IMR-90 (cell line): ENCODE data around the gene SEMA4D. TPM values are rescaled to one million over a fixed set of nuclear protein-coding genes. Genes with fewer than 3 reads are reported as not detected.

Experiments used
- ATAC-seq: fragments of 200-7000 bp; cut with Tn5 transposase; 2 replicates; pipeline ENCODE4 v1.9.1; 2020; ENCODE audit warnings: low read depth, mild to moderate bottlenecking, moderate library complexity
- BruUV-seq: library from RNA; stranded (reverse); fragments of 400-500 nt; replicated peaks from 2 replicates; lab custom pipeline; 2021; lab: Mats Ljungman, UMichigan
- CTCF ChIA-PET: fragments of 300-600 bp; formaldehyde crosslinking; extraction: SDS; loops from one replicate; lab custom pipeline; 2021; ENCODE audit warnings: antibody characterized with exemption; lab: Yijun Ruan, JAX
- POLR2A ChIA-PET: fragments of 300-600 bp; sonication (Branson Sonifier 250); formaldehyde crosslinking; loops from one replicate; lab custom pipeline; 2022; ENCODE audit warnings: antibody characterized with exemption; ENCODE audit not compliant: unreplicated experiment; lab: Charles Lee
- DNase-seq: peaks from one replicate; pipeline ENCODE4 v3.0.0; 2013
- H2AFZ ChIP-seq: replicated peaks from 2 replicates; pipeline ENCODE3; 2013; ENCODE audit warnings: low read length, mild to moderate bottlenecking; ENCODE audit not compliant: poor library complexity
- H2AK5ac ChIP-seq: 2 replicates; pipeline ENCODE4 v1.6.1; 2013; ENCODE audit warnings: low read depth, low read length, inconsistent platforms
- H2AK9ac ChIP-seq: replicated peaks from 2 replicates; pipeline ENCODE3; 2013; ENCODE audit warnings: mild to moderate bottlenecking, low read depth, low read length, moderate library complexity; ENCODE audit not compliant: poor library complexity
- H2BK120ac ChIP-seq: 2 replicates; pipeline ENCODE4 v1.6.1; 2013; ENCODE audit warnings: low read depth, low read length, inconsistent platforms
- H2BK15ac ChIP-seq: 3 replicates; pipeline ENCODE4 v1.6.1; 2013; ENCODE audit warnings: low read depth, low read length, inconsistent platforms
- H2BK20ac ChIP-seq: 2 replicates; pipeline ENCODE4 v1.6.1; 2013; ENCODE audit warnings: low read depth, mild to moderate bottlenecking, inconsistent platforms, low read length, moderate library complexity
- H2BK5ac ChIP-seq: 2 replicates; pipeline ENCODE4 v1.6.1; 2013; ENCODE audit warnings: mild to moderate bottlenecking, low read depth, low read length, inconsistent platforms; ENCODE audit not compliant: poor library complexity, severe bottlenecking
- H3K14ac ChIP-seq: replicated peaks from 2 replicates; pipeline ENCODE4 v1.6.1; 2013; ENCODE audit warnings: low read depth, low read length, inconsistent platforms
- H3K18ac ChIP-seq: 2 replicates; pipeline ENCODE4 v1.6.1; 2013; ENCODE audit warnings: low read depth, low read length, control low read depth
- H3K23ac ChIP-seq: 2 replicates; pipeline ENCODE4 v1.6.1; 2013; ENCODE audit warnings: low read depth, low read length, inconsistent platforms
- H3K27ac ChIP-seq: 2 replicates; pipeline ENCODE4 v1.5.1; 2013; ENCODE audit warnings: mild to moderate bottlenecking, control low read depth, low read length; ENCODE audit not compliant: insufficient read depth
- H3K27me3 ChIP-seq: 2 replicates; pipeline ENCODE4 v1.6.1; 2013; ENCODE audit warnings: low read length; ENCODE audit not compliant: control insufficient read depth, insufficient read depth
- H3K36me3 ChIP-seq: 2 replicates; pipeline ENCODE4 v1.6.1; 2013; ENCODE audit warnings: low read length, mixed read lengths; ENCODE audit not compliant: control insufficient read depth, insufficient read depth
- H3K4ac ChIP-seq: 2 replicates; pipeline ENCODE4 v1.6.1; 2013; ENCODE audit warnings: low read depth, low read length, inconsistent platforms
- H3K4me1 ChIP-seq: 2 replicates; pipeline ENCODE4 v1.6.1; 2013; ENCODE audit warnings: low read length, mixed read lengths; ENCODE audit not compliant: control insufficient read depth, insufficient read depth
- H3K4me2 ChIP-seq: 2 replicates; pipeline ENCODE4 v1.6.1; 2013; ENCODE audit warnings: low read depth, mild to moderate bottlenecking, control low read depth, low read length, moderate library complexity
- H3K4me3 ChIP-seq: 2 replicates; pipeline ENCODE4 v1.5.1; 2013; ENCODE audit warnings: low read depth, mild to moderate bottlenecking, control low read depth, low read length, moderate library complexity; ENCODE audit not compliant: insufficient read depth
- H3K56ac ChIP-seq: 2 replicates; pipeline ENCODE4 v1.6.1; 2013; ENCODE audit warnings: low read length, inconsistent platforms; ENCODE audit not compliant: insufficient read depth; ENCODE audit errors: extremely low read depth
- H3K79me1 ChIP-seq, 2 experiments: 2 replicates each; pipeline ENCODE4 v1.6.1; 2013; ENCODE audit warnings: low read length in 2 of 2, inconsistent platforms in 1 of 2, low read depth in 1 of 2
- H3K9ac ChIP-seq: 2 replicates; pipeline ENCODE4 v1.6.1; 2013; ENCODE audit warnings: low read depth, low read length, control low read depth
- H3K9me1 ChIP-seq: 2 replicates; pipeline ENCODE4 v1.6.1; 2013; ENCODE audit warnings: low read length, inconsistent platforms; ENCODE audit not compliant: insufficient read depth
- H3K9me3 ChIP-seq: 2 replicates; pipeline ENCODE4 v1.6.1; 2013; ENCODE audit warnings: low read length; ENCODE audit not compliant: control insufficient read depth, insufficient read depth
- H4K20me1 ChIP-seq: 2 replicates; pipeline ENCODE4 v1.6.1; 2013; ENCODE audit warnings: low read length, inconsistent platforms; ENCODE audit not compliant: insufficient read depth
- H4K5ac ChIP-seq: 2 replicates; pipeline ENCODE4 v1.6.1; 2013; ENCODE audit warnings: mild to moderate bottlenecking, low read depth, low read length, control low read depth
- H4K8ac ChIP-seq, 2 experiments: 2 replicates each; pipeline ENCODE4 v1.6.1; 2013; ENCODE audit warnings: low read depth in 2 of 2, low read length in 2 of 2, control low read depth in 1 of 2, inconsistent platforms in 1 of 2
- H4K91ac ChIP-seq: 2 replicates; pipeline ENCODE4 v1.6.1; 2013; ENCODE audit warnings: low read depth, low read length, inconsistent platforms; ENCODE audit not compliant: insufficient read depth
- CHD1 ChIP-seq: IDR thresholded peaks from 2 replicates; pipeline ENCODE4 v1.6.1; 2012; ENCODE audit warnings: low read depth, low read length, improper control_type of control experiment
- MAFK ChIP-seq: IDR thresholded peaks from 2 replicates; pipeline ENCODE4 v1.6.1; 2012; ENCODE audit warnings: low read depth, low read length, improper control_type of control experiment
- MAZ ChIP-seq: IDR thresholded peaks from 2 replicates; pipeline ENCODE4 v1.6.1; 2012; ENCODE audit warnings: low read depth, mild to moderate bottlenecking, low read length, improper control_type of control experiment, moderate library complexity, borderline replicate concordance
- MXI1 ChIP-seq: IDR thresholded peaks from 2 replicates; pipeline ENCODE4 v1.6.1; 2012; ENCODE audit warnings: low read depth, mild to moderate bottlenecking, low read length, moderate library complexity, borderline replicate concordance
- NFE2L2 ChIP-seq: fragments of 150-350 bp; IDR thresholded peaks from 2 replicates; pipeline ENCODE4 v1.6.1; 2016; ENCODE audit warnings: low read depth, mild to moderate bottlenecking, low read length
- RAD21 ChIP-seq: IDR thresholded peaks from 2 replicates; pipeline ENCODE4 v1.6.1; 2012; ENCODE audit warnings: low read length, improper control_type of control experiment
- USF2 ChIP-seq: fragments of 150-350 bp; IDR thresholded peaks from 2 replicates; pipeline ENCODE4 v1.6.1; 2017; ENCODE audit warnings: mild to moderate bottlenecking, antibody characterized with exemption, low read length, low read depth
- WGBS, 2 experiments: methylation state at CpG; one replicate each; pipeline versions ENCODE4 v1.1.5 to v1.1.7; 2013; ENCODE audit warnings: missing lambda C conversion rate in 2 of 2; ENCODE audit not compliant: insufficient read length in 1 of 2; ENCODE audit errors: extremely low coverage in 2 of 2; 5-methylcytosine and 5-hydroxymethylcytosine counted together
- dilution Hi-C: fragments of 300-500 bp; cut with HindIII; formaldehyde crosslinking; loops from one replicate; pipeline ENCODE4 v1.14.3; 2018; ENCODE audit warnings: low sequenced_read_pairs; ENCODE audit not compliant: unreplicated experiment
- in situ Hi-C: fragments of 300-500 bp; cut with MboI; formaldehyde crosslinking; loops from 3 replicates; pipeline ENCODE4 v1.14.3; 2019; ENCODE audit warnings: low sequenced_read_pairs, inconsistent platforms, mixed read lengths
- intact Hi-C: fragments of 100-400 bp; cut with micrococcal nuclease; formaldehyde crosslinking; loops from 2 replicates; pipeline ENCODE4 v1.10.0; 2022
- polyA plus RNA-seq, 3 experiments: library from polyadenylated mRNA; depleted of rRNA; stranded (reverse); fragments of >200 nt; gene quantifications; 2 replicates each; pipeline ENCODE4 v1.2.3, GENCODE V29; 2012; ENCODE audit warnings: low replicate concordance in 1 of 3
- total RNA-seq: library from RNA; depleted of rRNA; stranded (reverse); fragments of >200 nt; gene quantifications from 2 replicates; pipeline ENCODE4 v1.2.3, GENCODE V29; 2012

SEMA4D gene
- total and polyA plus RNA-seq, 2 of the 4 experiments (the other 2 are of a cell fraction), result 0.90 to 1.5 TPM

- no peak overlapping the region for H2BK120ac ChIP-seq
- no peak overlapping the region for H3K4me3 ChIP-seq
- H3K18ac ChIP-seq, result no peak overlapping the region
- no peak overlapping the region for H2AFZ ChIP-seq
- H2BK15ac ChIP-seq, result no peak overlapping the region
- H2BK5ac ChIP-seq, result no peak overlapping the region
- no peak overlapping the region for H3K14ac ChIP-seq
- peaks cover 2% of the 10 kb centered on the region; the same call in 1 of the 2 replicates for H3K27me3 ChIP-seq
- no peak overlapping the region for H2AK5ac ChIP-seq
- no peak overlapping the region for H4K8ac ChIP-seq
- POLR2A ChIA-PET, result no interaction called here
- no peak overlapping the region for H4K5ac ChIP-seq
- dilution Hi-C loops, result no loop called here
- TF ChIP-seq MXI1, result no peak
- TF ChIP-seq RAD21, result no peak
- no peak for TF ChIP-seq USF2
- no peak for TF ChIP-seq MAZ
- no peak for TF ChIP-seq MAFK
- no peak for TF ChIP-seq CHD1
- no peak for TF ChIP-seq NFE2L2
- CTCF ChIA-PET, result no interaction called here
- H3K9me3 ChIP-seq, result no peaks in the 10 kb centered on the region
- no peaks in the 10 kb centered on the region; a peak in 2 of 4 replicates for H3K79me1 ChIP-seq
- no peaks in the 10 kb centered on the region for H3K9me1 ChIP-seq
- no peak overlapping the region for H2BK20ac ChIP-seq
- no TSS peak for BruUV-seq
- no peak overlapping the region for H3K27ac ChIP-seq
- intact Hi-C loops, result no loop called here
- H3K56ac ChIP-seq, result no peak overlapping the region
- no peak for ATAC-seq
- in situ Hi-C loops, result no loop called here
- no peak for DNase-seq
- no peaks in the 10 kb centered on the region for H3K4me1 ChIP-seq
- H2AK9ac ChIP-seq, result no peak overlapping the region
- no peak overlapping the region for H3K9ac ChIP-seq
- no peak overlapping the region for H3K4ac ChIP-seq
- no peak overlapping the region for H3K23ac ChIP-seq
- no peak overlapping the region for H3K4me2 ChIP-seq
- H4K91ac ChIP-seq, result no peak overlapping the region
- no peaks in the 10 kb centered on the region; the same call in 1 of the 2 replicates for H4K20me1 ChIP-seq
- 67% methylated on average over 3 of the region's 6 CpGs; no CpG with 5 or more reads in 1 of the 2 experiments for WGBS, 2 experiments
- no peaks in the 10 kb centered on the region for H3K36me3 ChIP-seq
Measured at GRCh38 chr9:89493181-89493580, 4.7 kb downstream of the SEMA4D start.
